ENCODE results near the gene BICC1.

The BICC1 gene

GRCh38 chr10:58599927-58600553 is 87.4 kb downstream of the BICC1 start:
- no peak for DNase-seq (ENCODE audit: low read depth in 2 of 2, low spot score in 1 of 2)

- DNase-seq (ENCODE audit: low read depth in 2 of 2, low spot score in 1 of 2) = no peak
Measured at GRCh38 chr10:58608351-58608750, 95.7 kb downstream of the BICC1 start.

- DNase-seq (ENCODE audit: low read depth in 2 of 2, low spot score in 1 of 2) = no peak
Measured at GRCh38 chr10:58608826-58609531, 96.3 kb downstream of the BICC1 start.

GRCh38 chr10:58609532-58610150 is 97.0 kb downstream of the BICC1 start:
- no peak for DNase-seq (ENCODE audit: low read depth in 2 of 2, low spot score in 1 of 2)

- no peak for DNase-seq (ENCODE audit: low read depth in 2 of 2, low spot score in 1 of 2)
Measured at GRCh38 chr10:58615237-58615935, 102.7 kb downstream of the BICC1 start.

- no peak for DNase-seq (ENCODE audit: low read depth in 2 of 2, low spot score in 1 of 2)
Measured at GRCh38 chr10:58618158-58618676, 105.5 kb downstream of the BICC1 start.

- DNase-seq (ENCODE audit: low read depth in 2 of 2, low spot score in 1 of 2) = no peak
Measured at GRCh38 chr10:58621379-58622077, 108.9 kb downstream of the BICC1 start.

GRCh38 chr10:58622246-58622645 is 109.6 kb downstream of the BICC1 start:
- no peak for DNase-seq (ENCODE audit: low read depth in 2 of 2, low spot score in 1 of 2)

GRCh38 chr10:58625070-58625469 is 112.4 kb downstream of the BICC1 start:
- DNase-seq (ENCODE audit: low read depth in 2 of 2, low spot score in 1 of 2) = no peak

GRCh38 chr10:58627392-58627791 is 114.7 kb downstream of the BICC1 start:
- DNase-seq (ENCODE audit: low read depth in 2 of 2, low spot score in 1 of 2) = no peak

GRCh38 chr10:58631715-58632114 is 119.0 kb downstream of the BICC1 start:
- no peak for DNase-seq (ENCODE audit: low read depth in 2 of 2, low spot score in 1 of 2)

- no peak for DNase-seq (ENCODE audit: low read depth in 2 of 2, low spot score in 1 of 2)
Measured at GRCh38 chr10:58632216-58632615, 119.5 kb downstream of the BICC1 start.

GRCh38 chr10:58637352-58637751 is 124.7 kb downstream of the BICC1 start:
- no peak for DNase-seq (ENCODE audit: low read depth in 2 of 2, low spot score in 1 of 2)

- DNase-seq (ENCODE audit: low read depth in 2 of 2, low spot score in 1 of 2) = no peak
Measured at GRCh38 chr10:58638388-58638787, 125.7 kb downstream of the BICC1 start.

GRCh38 chr10:58641095-58641531 is 128.4 kb downstream of the BICC1 start:
- no peak for DNase-seq (ENCODE audit: low read depth in 2 of 2, low spot score in 1 of 2)

- DNase-seq (ENCODE audit: low read depth in 2 of 2, low spot score in 1 of 2) = no peak
Measured at GRCh38 chr10:58641708-58642107, 129.0 kb downstream of the BICC1 start.

GRCh38 chr10:58642283-58642682 is 129.6 kb downstream of the BICC1 start:
- DNase-seq (ENCODE audit: low read depth in 2 of 2, low spot score in 1 of 2) = no peak

GRCh38 chr10:58642916-58643428 is 130.3 kb downstream of the BICC1 start:
- no peak for DNase-seq (ENCODE audit: low read depth in 2 of 2, low spot score in 1 of 2)

- no peak for DNase-seq (ENCODE audit: low read depth in 2 of 2, low spot score in 1 of 2)
Measured at GRCh38 chr10:58644311-58644710, 131.6 kb downstream of the BICC1 start.

- no peak for DNase-seq (ENCODE audit: low read depth in 2 of 2, low spot score in 1 of 2)
Measured at GRCh38 chr10:58645416-58646146, 132.9 kb downstream of the BICC1 start.
